KOPT-K1 (cell line): ENCODE results near the gene PCLAF.
"Not testable (repeated sequence)": the region's sequence is repeated elsewhere in the genome, so short reads cannot be mapped to it uniquely, and the experiment has no call there.

Experiments used
- H3K27ac ChIP-seq: fragments of 200-600 bp; sonication (generic); 2 replicates; pipeline ENCODE4 v1.5.1; 2016; ENCODE audit warnings: antibody characterized with exemption, mild to moderate bottlenecking, low read depth, low read length; ENCODE audit not compliant: poor library complexity, severe bottlenecking
- H3K36me3 ChIP-seq: fragments of 200-600 bp; sonication (generic); 2 replicates; pipeline ENCODE4 v1.5.1; 2017; ENCODE audit warnings: antibody characterized with exemption, mild to moderate bottlenecking, low read length, moderate library complexity; ENCODE audit not compliant: insufficient read depth
- H3K9me3 ChIP-seq: fragments of 200-600 bp; sonication (generic); 2 replicates; pipeline ENCODE4 v1.5.1; 2017; ENCODE audit warnings: antibody characterized with exemption, low read length, mild to moderate bottlenecking; ENCODE audit not compliant: insufficient read depth, poor library complexity, severe bottlenecking

PCLAF gene

DNA sequence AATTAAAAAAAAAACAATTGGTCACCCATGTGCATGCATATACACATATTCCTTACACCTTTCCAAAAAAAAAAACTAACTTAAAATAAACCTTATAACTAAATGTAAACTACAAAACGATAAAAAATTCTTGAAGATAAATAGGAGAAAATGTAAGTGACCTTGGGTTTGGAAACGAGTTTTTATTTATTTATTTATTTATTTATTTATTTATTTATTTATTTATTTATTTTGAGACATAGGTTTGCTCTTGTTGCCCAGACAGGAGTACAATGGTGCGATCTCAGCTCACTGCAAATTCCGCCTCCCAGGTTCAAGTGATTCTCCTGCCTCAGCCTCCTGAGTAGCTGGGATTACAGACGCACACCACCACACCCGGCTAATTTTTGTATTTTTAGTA lies 35.0 kb downstream of the PCLAF start:
- H3K36me3 ChIP-seq = peaks cover 33% of the 10 kb centered on the region; the same call in 1 of the 2 replicates
- not testable (repeated sequence) for H3K9me3 ChIP-seq, H3K27ac ChIP-seq

- Histone ChIP-seq H3K9me3 (no peaks in the 10 kb centered on the region), H3K36me3 (peaks cover 33% of the 10 kb centered on the region; the same call in 1 of the 2 replicates), H3K27ac (no peak overlapping the region)
Measured at GRCh38 chr15:64344651-64345294, 36.5 kb downstream of the PCLAF start.

DNA sequence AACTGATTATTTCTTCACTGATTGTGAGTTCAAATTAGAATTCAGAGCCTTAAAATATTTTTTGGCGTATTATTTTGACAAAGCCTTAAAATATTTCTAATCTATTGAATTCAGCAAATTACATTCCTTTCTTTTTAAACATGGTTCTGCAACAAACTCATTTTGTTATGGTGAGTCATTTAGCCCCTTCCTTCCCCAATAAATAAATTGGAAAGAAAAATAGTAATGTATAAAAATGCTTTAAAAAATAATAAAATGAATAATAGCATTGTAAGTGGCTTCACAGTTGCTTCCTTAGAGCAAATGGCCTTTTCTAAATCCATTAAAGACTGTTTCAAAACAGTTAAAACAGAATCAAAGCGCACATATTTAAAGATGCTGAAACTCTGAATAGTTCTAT lies 37.4 kb downstream of the PCLAF start:
- Histone ChIP-seq H3K36me3 (peaks cover 24% of the 10 kb centered on the region; the same call in 1 of the 2 replicates), H3K27ac (no peak overlapping the region), H3K9me3 (no peaks in the 10 kb centered on the region)

- Histone ChIP-seq H3K36me3 (peaks cover 21% of the 10 kb centered on the region; the same call in 1 of the 2 replicates), H3K9me3 (no peaks in the 10 kb centered on the region), H3K27ac (no peak overlapping the region)
Measured at GRCh38 chr15:64343222-64343621, 38.0 kb downstream of the PCLAF start.

DNA sequence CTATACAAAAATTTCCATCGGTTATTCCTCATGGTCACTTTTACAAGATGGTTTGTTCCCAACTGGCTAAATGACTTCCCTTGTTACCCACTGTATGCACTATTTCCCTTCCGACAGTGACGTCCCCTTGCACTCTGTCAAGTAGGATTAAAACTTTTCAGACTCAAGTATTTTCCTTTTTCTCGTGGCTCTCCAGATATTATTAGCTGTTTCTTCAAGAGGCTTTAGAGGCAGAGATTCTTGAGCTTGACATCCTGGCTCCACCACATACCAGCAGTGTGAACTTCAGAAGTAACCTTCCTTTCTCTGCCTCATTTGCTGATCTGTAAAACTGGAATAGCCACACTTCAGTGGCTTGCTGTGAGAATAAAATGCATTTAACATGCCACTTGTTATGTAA lies 39.3 kb downstream of the PCLAF start:
- no peak overlapping the region for H3K27ac ChIP-seq
- no peaks in the 10 kb centered on the region for H3K9me3 ChIP-seq
- peaks cover 15% of the 10 kb centered on the region; the same call in 1 of the 2 replicates for H3K36me3 ChIP-seq

GRCh38 chr15:64340355-64340754 lies 40.9 kb downstream of the PCLAF start:
- no peak overlapping the region for H3K27ac ChIP-seq
- H3K36me3 ChIP-seq = peaks cover 11% of the 10 kb centered on the region; the same call in 1 of the 2 replicates

GRCh38 chr15:64337761-64338160 lies 43.5 kb downstream of the PCLAF start:
- no peaks in the 10 kb centered on the region for H3K9me3 ChIP-seq
- peaks cover 11% of the 10 kb centered on the region; the same call in 1 of the 2 replicates for H3K36me3 ChIP-seq
- no peak overlapping the region for H3K27ac ChIP-seq

More at GRCh38 chr15:64340355-64340754, 40.9 kb downstream of the PCLAF start:
- no peaks in the 10 kb centered on the region for H3K9me3 ChIP-seq

- no peaks in the 10 kb centered on the region for H3K9me3 ChIP-seq
- no peaks in the 10 kb centered on the region for H3K36me3 ChIP-seq
- H3K27ac ChIP-seq = no peak overlapping the region
Measured at GRCh38 chr15:64333986-64334929, 47.0 kb downstream of the PCLAF start.

GRCh38 chr15:64333516-64333915 lies 47.7 kb downstream of the PCLAF start:
- H3K36me3 ChIP-seq = no peaks in the 10 kb centered on the region

DNA sequence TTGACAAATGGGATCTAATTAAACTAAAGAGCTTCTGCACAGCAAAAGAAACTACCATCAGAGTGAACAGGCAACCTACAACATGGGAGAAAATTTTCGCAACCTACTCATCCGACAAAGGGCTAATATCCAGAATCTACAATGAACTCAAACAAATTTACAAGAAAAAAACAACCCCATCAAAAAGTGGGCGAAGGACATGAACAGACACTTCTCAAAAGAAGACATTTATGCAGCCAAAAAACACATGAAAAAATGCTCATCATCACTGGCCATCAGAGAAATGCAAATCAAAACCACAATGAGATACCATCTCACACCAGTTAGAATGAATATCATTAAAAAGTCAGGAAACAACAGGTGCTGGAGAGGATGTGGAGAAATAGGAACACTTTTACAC lies 49.6 kb downstream of the PCLAF start:
- not testable (repeated sequence) for H3K36me3 ChIP-seq, H3K9me3 ChIP-seq

More at GRCh38 chr15:64333516-64333915, 47.7 kb downstream of the PCLAF start:
- Histone ChIP-seq H3K9me3 (no peaks in the 10 kb centered on the region), H3K27ac (no peak overlapping the region)

GRCh38 chr15:64326975-64327374 lies 54.3 kb downstream of the PCLAF start:
- H3K36me3 ChIP-seq, H3K9me3 ChIP-seq, H3K27ac ChIP-seq: not testable (repeated sequence)

More for the DNA sequence above, 49.6 kb downstream of the PCLAF start:
- H3K27ac ChIP-seq = not testable (repeated sequence)

GRCh38 chr15:64326458-64326857 lies 54.8 kb downstream of the PCLAF start:
- H3K36me3 ChIP-seq, H3K27ac ChIP-seq, H3K9me3 ChIP-seq: not testable (repeated sequence)

DNA sequence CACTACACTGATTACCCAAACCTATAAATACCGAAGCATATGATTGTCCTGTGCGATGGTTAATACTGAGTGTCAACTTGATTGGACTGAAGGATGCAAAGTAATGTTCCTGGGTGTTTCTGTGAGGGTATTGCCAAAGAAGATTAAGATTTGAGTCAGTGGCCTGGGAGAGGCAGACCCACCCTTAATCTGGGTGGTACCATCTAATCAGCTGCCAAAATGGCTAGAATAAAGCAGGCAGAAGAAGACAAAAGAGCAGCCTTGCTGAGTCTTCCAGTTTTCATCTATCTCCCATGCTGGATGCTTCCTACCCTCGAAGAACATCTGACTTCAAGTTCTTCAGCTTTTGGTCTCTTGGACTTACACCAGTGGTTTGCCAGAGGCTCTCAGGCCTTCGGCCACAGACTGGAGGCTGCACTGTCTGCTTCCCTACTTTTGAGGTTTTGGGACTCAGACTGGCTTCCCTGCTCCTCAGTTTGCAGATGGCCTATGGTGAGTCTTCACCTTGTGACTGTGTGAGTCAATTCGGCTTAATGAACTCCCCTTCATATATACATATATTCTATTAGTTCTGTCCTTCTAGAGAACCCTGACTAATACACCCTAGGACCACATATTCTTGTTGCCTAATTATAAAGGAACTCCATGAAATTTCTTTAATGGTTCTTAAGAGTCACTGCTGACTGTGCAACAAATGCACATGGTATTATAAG lies 56.9 kb downstream of the PCLAF start:
- no peaks in the 10 kb centered on the region for H3K36me3 ChIP-seq
- no peaks in the 10 kb centered on the region for H3K9me3 ChIP-seq

DNA sequence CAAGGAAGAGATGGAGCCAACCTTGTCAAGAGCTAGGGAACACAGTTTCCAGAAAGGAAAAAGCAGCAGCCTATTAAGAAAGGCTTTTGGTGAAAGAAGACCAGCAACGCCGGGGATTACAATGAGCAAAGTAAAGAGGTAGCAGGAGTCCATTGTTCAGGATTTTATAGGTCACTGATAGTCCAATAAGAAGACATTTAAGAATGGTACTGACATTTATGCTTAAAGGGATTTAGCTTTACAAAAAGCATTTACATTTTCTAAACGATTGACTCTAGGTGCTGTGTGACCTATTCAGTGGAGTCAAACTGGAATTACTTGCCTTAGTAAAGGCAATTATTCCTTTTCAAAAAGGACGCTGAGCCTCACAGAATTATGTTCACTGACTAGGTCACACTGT lies 66.0 kb downstream of the PCLAF start:
- no peaks in the 10 kb centered on the region for H3K9me3 ChIP-seq
- no peaks in the 10 kb centered on the region for H3K36me3 ChIP-seq
- H3K27ac ChIP-seq = no peak overlapping the region

More for the DNA sequence above, 56.9 kb downstream of the PCLAF start:
- no peak overlapping the region for H3K27ac ChIP-seq

DNA sequence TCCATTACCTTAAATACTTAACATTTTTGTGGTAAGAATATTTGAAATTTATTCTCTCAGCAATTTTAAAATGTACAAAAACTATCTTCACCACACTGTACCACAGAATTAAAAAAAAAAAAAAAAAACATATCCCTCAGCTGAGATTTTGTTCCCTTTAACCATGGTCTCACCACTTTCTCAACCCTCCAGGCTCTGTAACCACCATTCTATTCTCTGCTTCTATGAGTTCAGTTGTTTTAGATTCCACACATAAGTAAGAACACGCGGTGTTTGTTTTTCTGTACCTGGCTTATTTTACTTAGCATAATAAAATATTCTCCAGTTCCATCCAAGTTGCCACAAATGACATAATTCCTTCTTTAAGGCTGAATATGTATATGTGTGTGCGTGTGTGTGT lies 66.8 kb downstream of the PCLAF start:
- Histone ChIP-seq H3K9me3 (no peaks in the 10 kb centered on the region), H3K27ac (no peak overlapping the region), H3K36me3 (no peaks in the 10 kb centered on the region)
